Skeletal muscle cell (primary cell): ENCODE data around the gene MLLT10.

Source experiments
- DNase-seq: peaks from one replicate; pipeline ENCODE4 v3.0.0-alpha.2; 2010; ENCODE audit warnings: low read depth
- H3K4me3 ChIP-seq: 2 replicates; pipeline ENCODE4 v1.5.1; 2011; ENCODE audit warnings: low read depth, mild to moderate bottlenecking, control low read depth, low read length, moderate library complexity

MLLT10 gene

GRCh38 chr10:21499701-21500577 lies 34.1 kb upstream of the MLLT10 start:
- H3K4me3 ChIP-seq: no peak overlapping the region
- no peak for DNase-seq

- no peak for DNase-seq
- H3K4me3 ChIP-seq: no peak overlapping the region
Observed at GRCh38 chr10:21500578-21500910, 33.5 kb upstream of the MLLT10 start.

GRCh38 chr10:21501091-21501490 lies 32.9 kb upstream of the MLLT10 start:
- DNase-seq: no peak
- H3K4me3 ChIP-seq: no peak overlapping the region

GRCh38 chr10:21501731-21502347 lies 32.2 kb upstream of the MLLT10 start:
- H3K4me3 ChIP-seq: no peak overlapping the region
- no peak for DNase-seq

- DNase-seq: no peak
Observed at GRCh38 chr10:21502348-21502740, 31.7 kb upstream of the MLLT10 start.

GRCh38 chr10:21503542-21503941 lies 30.5 kb upstream of the MLLT10 start:
- H3K4me3 ChIP-seq: no peak overlapping the region
- DNase-seq: no peak

More at GRCh38 chr10:21502348-21502740, 31.7 kb upstream of the MLLT10 start:
- H3K4me3 ChIP-seq: no peak overlapping the region

GRCh38 chr10:21505711-21506278 lies 28.2 kb upstream of the MLLT10 start:
- H3K4me3 ChIP-seq: no peak overlapping the region
- no peak for DNase-seq

- DNase-seq: no peak
- H3K4me3 ChIP-seq: no peak overlapping the region
Observed at GRCh38 chr10:21506351-21506750, 27.7 kb upstream of the MLLT10 start.

GRCh38 chr10:21507150-21507549 lies 26.9 kb upstream of the MLLT10 start:
- H3K4me3 ChIP-seq: no peak overlapping the region
- no peak for DNase-seq

- no peak for DNase-seq
Observed at GRCh38 chr10:21508706-21509331, 25.2 kb upstream of the MLLT10 start.

GRCh38 chr10:21509341-21510240 lies 24.4 kb upstream of the MLLT10 start:
- H3K4me3 ChIP-seq: peak overlapping the region; percentile 13
- no peak for DNase-seq

More at GRCh38 chr10:21508706-21509331, 25.2 kb upstream of the MLLT10 start:
- no peak overlapping the region for H3K4me3 ChIP-seq

GRCh38 chr10:21510241-21511094 lies 23.6 kb upstream of the MLLT10 start:
- no peak for DNase-seq
- peak overlapping the region; percentile 13 for H3K4me3 ChIP-seq

- no peak overlapping the region for H3K4me3 ChIP-seq
Observed at GRCh38 chr10:21511095-21511570, 22.9 kb upstream of the MLLT10 start.

GRCh38 chr10:21511946-21512572 lies 22.0 kb upstream of the MLLT10 start:
- H3K4me3 ChIP-seq: no peak overlapping the region
- DNase-seq: no peak

More at GRCh38 chr10:21511095-21511570, 22.9 kb upstream of the MLLT10 start:
- no peak for DNase-seq

GRCh38 chr10:21512573-21513404 lies 21.2 kb upstream of the MLLT10 start:
- no peak for DNase-seq
- H3K4me3 ChIP-seq: no peak overlapping the region

- H3K4me3 ChIP-seq: no peak overlapping the region
- DNase-seq: no peak
Observed at GRCh38 chr10:21513405-21513788, 20.6 kb upstream of the MLLT10 start.
